Islet precursor cell (in vitro differentiated cells): ENCODE results near the gene ZNFX1.
"Not testable (repeated sequence)": the region's sequence is repeated elsewhere in the genome, so short reads cannot be mapped to it uniquely, and the experiment has no call there.

ENCODE experiments used
- DNase-seq: peaks from one replicate; pipeline ENCODE4 v3.0.0-alpha.2; 2018

Gene ZNFX1

DNA sequence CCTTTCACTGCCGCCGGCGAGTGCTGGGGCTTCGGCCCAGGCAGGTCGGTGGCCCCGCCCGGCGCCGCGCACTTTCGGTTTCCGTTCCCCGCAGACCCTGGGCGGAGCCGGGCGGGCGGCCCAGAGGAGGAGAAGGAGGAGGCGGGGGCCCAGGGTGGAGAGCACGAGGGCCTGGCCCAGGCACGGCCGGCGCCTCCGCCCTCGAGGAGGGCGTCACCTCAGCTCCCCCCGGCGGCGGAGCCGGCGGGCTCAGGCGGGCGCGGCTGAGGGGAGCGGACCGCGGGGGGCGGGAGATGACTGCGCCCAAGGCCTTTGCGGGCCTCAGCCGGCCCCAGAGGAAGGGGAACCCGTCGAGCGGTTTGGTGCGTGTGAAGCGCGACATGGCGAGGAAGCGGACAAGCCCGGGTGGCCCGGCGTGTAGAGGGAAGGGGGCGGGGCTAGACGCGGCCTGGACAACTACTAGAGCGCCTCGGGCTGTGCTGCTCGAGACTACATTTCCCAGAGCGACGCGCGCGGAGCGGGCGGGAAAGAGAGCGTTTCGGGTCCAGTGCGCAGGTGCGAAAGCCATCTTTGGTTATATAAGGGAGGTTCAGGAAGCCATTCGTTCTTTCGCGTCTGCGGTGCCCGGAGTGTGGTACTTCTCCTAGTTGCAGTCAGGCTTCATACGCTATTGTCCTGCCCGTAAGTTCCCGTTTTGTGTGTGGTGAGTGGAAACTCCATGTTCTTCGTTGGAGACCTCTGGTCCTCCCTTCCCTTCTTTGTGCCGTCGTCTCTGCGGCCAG is at the start of gene ZNFX1:
Gene ZNFX1, minus strand, starts transcription at position 22 of the 782 bp plus-strand sequence. CDS start 2,218 bp downstream, outside the sequence.
- peak; percentile 98 for DNase-seq

DNA sequence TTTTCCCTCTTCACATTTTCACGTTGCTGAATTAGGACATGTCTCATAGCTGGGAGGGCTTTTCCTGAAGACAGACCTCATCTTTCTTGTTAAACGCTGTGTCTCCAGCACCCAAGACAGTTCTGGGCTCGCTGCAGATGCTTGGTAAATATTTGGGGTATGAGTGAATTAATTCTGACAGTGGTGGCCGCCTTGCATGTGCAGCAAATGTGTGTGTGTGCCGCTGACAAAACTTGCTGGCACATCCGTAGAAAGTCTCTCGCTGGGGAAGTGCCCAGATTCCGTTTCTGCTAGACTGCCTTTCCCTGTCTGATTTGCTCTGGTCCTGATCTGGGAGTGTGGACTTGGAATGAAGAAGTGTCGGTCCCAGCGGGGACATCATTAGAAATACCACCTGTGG is 48.2 kb upstream of the ZNFX1 start:
- no peak for DNase-seq

DNA sequence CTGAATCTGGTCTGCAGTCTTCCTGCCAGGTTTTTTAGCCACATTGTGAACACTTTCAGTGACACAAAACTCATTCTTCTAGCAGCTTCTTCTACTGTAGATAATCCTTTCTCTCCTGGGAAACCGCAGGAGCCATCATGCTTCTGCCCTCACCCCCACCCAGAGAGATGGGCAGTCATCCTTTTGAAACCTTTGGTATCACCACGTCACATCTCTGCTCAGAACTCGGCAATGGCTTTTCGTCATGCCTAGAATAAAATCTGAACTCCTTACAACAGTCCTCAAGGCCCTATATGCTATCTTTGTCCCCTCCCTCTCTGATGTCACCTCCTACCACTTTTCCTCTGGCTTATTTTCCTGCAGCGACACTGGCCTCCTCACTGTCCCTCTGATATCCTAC is 46.4 kb upstream of the ZNFX1 start:
- no peak for DNase-seq

DNA sequence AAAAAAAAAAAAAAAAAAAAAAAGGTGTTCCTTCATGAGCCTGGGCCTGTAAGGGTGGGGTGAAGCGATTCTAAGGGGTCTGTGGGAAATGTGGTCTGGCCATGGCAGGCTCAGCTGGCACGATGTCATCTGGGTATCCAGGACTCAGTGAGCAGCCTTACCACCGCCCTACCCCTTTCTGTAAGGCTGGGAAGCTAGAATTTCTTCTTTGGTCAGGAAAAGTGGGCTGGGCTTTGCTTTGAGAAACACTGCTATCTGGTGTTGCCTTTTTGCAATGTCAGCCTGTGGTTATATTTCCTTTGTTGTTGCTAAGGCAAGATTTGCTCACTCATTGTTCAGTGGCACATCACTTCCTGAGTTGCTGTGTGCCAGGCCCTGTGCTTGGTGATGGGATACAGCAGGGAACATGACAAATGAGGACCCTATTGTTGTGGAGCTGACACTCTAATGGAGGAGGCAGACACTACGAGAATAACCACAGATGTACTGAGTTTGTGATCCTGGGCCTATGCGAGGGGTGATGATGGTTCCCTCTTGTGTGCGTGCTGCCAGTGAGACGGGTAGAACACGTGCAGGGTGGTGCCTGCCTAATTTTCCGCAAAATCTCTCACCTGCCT is 45.9 kb upstream of the ZNFX1 start:
- DNase-seq: peak; percentile 58

DNA sequence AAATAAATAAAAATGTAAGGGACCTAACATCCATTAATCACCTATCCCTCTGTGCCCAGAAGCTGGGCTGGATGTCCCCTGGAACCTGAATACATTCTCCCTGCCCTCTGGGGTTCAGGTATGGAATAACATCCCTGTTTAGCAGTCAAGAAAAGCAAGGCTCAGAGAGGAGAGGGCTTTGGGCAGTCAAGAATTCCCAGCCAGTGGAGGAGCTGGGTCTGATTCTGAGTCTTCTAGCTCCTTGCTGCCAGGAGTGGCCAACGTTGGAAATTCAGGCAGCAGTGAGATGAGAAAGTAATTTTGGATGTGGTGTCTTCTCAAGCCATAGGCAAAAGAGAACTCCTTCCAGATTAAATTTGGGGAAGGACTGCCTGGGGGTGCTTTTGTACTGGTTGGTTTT is 42.6 kb upstream of the ZNFX1 start:
- DNase-seq: peak; percentile 81

DNA sequence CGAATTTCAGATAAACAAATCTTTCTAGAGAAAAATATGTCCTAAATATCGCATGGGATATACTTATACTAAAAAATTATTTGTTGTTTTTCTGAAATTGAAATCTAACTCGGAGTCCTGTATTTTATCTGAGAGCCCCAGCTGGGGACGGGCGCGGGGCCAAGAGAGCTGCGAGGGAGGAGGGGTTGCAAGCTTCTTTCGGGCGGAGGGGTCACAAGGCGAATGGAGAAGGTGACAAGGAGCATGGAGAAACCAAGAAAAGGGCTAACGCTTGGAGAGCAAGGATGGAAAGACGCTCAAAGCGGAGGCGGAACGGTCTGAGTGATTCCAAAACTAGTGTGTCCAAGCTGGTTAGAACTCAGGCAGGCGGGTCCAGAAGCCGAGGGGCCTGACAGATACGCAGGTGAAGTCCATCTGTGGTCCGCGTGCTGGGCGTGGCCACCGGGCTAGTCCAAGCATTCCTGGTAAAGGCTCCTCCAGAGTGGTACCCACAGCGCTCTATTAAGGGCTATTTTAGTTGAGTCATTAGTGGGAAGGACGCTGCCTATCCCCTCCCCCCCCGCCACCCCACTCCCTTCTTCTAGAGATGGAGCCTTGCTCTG is 41.5 kb upstream of the ZNFX1 start:
- no peak for DNase-seq

DNA sequence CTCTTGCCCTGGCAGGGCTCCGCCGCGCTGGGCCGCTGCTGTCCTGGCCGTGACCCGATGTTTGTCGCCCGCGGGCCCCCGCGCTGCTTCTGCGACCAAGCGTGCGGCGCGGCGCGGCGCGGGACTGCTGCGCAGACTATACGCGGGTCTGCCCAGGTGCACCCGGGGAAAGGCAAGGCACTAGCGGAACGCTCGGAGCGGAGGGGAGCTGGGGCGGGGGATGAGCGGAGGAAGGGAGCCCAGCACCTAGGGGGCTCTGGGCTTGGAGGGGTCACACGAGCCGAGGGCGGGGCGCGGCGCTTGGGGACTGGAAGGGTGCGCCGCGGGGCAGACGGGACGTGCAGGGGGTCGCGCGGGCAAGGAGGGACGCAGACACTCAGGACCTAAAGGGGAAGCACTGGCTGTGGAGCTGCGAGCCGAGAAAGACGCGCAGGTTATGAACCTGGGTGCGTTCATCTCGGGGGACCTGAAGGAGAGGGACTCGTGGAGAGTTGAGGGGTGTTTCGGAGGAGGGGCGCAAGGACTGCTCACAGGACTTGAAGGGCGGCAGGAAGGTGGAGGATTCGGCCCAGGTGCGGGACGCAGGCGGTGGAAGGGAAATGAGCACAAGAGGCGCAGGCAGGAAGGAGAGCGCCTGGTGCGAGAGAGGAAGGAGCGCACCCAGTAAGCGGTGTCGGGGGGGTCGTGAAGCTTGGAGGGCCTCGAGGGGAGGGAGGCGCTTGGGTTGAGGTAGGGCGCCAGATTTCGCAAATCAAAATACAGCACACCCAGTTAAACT is 40.8 kb upstream of the ZNFX1 start:
- DNase-seq: peak; percentile 58

DNA sequence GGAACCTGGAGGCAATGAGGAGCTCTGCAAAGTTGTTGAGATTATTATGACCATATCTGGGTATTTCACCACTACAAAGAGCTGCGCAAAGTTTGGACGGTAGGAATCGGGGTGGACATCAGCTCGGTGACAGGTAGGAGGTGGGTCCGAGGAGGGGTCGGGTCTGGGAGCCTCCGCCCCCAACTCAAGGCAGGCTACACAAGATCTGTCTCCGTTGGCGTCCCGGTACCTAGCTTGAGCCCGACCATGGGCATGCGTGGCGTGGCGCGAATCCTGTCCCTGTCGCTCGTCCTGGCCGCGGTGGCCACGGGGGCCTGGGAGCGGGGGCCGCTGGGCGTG is 40.2 kb upstream of the ZNFX1 start:
- no peak for DNase-seq

DNA sequence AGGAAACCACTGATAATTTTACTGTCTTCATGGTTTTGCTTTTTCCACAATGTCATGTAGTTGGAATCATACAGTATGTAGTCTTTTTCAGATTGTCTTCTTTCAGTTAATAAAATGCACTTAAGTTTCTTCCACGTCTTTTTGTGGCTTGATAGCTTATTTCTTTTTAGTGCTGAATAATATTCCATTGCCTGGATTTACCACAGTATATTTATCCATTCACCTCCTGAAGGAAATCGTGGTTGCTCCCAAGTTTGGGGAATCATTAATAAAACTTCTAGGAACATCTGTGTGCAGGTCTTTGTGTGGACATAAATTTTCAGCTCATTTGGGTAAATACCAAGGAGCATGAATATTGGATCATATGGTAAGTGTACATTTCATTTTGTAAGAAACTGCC is 38.8 kb upstream of the ZNFX1 start:
- no peak for DNase-seq

DNA sequence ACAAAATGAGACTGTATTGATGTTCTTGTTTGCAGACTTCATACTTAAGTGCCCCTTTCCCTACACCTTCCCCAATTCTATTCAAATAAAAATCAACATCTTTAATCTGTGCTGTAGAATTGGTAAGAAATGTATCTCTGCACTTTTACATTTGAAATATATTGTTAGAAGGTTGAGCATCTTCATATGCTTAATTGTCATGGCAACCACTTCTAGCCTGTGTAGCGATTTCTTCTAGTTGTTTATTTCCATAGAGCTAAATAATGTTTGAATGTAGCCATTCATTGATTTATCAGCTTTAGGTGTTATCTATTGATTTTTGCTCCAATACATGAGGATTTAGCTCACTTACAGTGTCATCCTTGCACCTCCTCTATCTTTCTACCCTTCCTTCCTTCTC is 37.7 kb upstream of the ZNFX1 start:
- no peak for DNase-seq

DNA sequence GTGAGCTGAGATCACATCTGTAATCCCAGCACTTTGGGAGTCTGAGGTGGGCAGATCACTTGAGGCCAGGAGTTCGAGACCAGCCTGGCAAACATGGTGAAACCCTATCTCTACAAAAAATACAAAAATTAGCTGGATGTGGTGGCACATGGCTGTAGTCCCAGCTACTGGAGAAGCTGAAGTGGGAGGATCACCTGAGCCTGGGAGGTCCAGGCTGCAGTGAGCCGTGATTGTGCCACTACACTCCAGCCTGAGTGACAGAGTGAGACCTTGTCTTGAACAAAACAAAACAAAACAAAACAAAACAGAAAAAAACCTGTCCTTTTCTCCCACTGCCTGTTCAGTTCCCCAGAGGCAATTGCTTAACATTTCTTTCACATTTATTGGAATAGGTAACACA is 36.2 kb upstream of the ZNFX1 start:
- DNase-seq: not testable (repeated sequence)

DNA sequence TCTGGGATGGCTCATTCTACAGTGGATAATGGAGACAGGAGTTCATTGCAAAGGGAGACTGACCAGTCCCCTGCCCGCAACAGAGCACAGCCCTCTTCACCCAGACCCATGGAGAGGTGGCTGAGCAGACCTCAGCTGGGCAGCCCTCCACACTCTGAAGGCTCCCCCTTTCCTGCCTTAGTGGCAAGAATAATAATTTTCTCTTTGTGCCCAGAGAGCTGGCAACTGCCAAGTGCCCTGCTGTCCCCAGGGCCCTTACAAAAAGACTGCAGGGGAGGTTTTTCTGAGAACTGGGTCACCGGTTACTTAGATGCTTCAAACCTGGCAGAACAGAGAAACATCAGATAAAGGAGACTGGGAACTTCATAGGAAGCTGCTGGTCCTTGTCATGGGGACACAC is 35.4 kb upstream of the ZNFX1 start:
- DNase-seq: no peak

DNA sequence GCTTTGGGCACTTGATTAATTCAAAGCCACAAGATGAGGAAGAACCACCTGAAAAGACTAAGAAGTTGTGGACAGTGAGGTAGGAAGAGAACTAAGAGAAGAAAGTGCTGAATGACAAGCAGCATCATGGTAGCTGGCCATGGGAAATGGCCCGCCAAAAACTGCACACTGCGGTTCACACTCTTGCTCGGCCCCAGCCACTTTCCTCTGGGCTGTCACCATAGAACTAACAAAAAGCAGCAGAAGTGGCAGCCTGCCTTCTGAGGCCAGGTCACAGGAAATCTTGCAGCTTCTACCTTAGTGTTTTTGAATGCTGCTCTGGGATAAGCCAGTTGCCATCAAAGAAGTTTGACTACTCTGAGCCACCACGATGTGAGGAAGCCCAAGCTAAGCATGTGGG is 34.8 kb upstream of the ZNFX1 start:
- DNase-seq: no peak

DNA sequence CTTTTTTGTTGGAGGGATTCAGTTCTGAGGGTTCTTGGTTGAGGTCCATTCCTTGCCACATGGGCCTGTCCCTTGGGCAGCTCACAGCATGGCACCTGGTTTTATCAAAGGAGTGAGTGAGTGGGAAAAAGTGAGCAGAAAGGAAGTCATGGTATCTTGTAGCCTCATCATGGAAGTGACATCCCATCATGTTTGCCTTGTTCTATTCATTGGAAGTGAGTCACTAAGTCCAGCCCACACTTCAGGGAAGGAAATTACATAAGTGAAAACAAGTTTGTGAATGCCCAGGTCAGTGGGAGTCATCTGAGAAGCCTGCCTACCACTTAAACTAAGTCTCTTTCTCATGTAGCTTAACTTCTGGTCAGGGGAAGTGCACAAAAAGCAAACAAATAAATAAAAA is 32.8 kb upstream of the ZNFX1 start:
- DNase-seq: no peak

DNA sequence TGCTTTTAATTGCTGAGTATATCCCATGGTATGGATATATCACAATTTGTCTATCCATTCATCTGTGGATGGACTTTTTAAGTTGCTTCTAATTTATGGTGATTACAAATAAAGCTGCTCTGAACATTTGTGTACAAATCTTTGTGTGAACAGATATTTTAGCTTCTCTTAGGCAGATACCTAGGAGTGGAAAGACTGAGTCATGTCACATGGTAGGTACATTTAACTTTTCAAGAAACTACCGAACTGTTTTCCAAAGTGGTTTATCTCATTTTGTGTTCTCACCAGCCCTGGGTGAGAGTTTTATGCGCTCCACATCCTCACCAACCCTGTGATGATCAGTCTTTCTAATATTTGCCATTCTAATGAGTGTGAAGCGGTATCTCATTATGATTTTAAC is 31.0 kb upstream of the ZNFX1 start:
- no peak for DNase-seq

DNA sequence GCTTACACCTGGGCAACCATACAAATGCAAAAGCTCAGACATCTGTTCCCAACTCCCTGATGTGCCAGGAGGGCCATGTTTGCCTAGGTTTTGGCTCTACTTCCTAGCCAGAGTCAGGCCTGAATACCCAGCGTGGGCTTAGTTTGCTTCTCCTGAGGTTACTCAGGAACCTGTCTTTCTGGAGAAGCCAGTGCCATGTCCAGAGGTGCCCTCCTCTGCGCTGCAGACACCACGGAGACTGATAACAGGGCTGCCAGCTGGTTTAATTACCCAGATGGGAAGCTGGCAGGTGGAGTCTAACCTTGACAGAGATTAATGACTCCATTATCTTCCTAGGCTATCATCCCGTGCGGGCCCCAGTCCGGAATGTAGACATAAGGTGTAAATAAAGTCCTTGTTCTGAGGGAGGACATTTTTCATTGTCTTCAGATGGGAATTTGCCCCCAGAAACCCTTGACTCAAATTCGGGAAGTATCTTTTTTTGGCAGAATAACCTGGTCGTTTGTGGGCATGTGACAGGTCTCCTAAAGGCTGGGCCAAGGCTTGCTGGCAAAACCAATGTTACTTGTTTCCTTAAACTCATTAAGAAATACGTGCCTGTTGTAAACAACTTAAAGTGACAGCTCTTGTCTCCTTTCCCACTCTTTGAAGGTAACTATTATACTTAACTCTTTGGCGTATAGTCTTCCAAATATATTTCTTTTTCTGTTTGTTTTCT is 29.2 kb upstream of the ZNFX1 start:
- no peak for DNase-seq

DNA sequence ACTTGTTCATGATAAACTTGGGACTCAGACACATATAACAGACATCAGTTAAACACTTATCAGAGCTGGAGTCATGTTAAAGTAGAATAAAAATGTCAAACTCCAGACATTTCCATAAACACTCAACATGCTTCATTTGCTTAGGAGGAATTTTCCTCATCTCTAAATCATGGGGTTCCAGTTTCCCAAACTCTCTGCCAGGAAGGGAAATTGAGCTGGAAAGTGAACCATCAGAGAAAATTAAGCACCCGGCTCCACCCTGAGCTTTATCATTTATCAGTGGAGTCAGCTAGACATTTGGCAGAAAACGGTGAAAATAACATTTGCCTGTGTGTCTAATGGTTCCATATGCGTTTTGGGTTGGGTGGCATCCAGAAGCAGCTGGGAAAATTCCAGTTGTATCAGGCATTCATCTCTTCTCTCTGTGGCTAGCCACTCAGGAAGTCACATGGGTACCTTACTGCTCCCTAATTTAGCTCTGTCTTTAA is 25.3 kb upstream of the ZNFX1 start:
- no peak for DNase-seq

DNA sequence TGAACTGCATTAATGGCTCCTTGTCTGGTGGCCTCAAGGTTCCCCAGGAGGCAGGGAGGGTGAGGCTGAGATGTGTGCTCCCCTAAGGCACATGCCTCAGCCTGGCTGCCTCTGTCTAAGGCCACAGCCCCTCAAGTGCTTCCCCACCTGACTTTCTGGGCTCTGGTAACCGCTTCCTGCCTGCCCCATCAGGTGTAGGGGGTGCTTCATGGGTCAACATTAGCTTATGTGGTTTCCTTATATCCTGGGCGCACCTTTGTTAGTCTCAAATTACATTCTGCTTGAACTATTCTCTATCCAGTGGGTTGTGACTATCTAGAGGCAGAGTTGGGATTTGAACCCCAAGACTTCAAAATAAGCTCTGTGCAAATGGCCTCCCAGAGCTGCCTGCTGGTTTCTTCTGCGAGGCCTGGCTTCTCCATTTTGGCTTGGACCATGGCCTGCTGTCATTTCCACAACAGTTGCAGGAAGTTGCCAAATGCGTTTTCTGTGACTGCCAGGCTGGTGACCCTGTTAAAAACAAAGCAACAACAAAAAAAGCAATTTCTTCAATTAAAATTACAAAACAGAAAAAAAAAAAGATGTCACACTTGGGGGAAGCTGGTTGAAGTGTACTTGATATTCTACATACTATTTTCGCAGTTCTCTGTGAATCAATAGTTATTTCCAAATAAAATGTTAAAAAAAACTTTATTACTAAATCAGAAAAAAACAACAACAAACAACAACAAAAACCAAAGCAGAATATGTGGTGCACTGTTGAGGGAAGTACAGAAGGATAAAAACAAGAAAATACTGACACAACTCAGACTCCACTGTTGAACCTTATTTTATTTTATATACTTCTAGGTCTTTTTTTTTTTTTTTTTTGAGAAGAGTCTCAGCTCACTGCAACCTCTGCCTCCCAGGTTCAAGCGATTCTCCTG is 20.0 kb upstream of the ZNFX1 start:
- no peak for DNase-seq

DNA sequence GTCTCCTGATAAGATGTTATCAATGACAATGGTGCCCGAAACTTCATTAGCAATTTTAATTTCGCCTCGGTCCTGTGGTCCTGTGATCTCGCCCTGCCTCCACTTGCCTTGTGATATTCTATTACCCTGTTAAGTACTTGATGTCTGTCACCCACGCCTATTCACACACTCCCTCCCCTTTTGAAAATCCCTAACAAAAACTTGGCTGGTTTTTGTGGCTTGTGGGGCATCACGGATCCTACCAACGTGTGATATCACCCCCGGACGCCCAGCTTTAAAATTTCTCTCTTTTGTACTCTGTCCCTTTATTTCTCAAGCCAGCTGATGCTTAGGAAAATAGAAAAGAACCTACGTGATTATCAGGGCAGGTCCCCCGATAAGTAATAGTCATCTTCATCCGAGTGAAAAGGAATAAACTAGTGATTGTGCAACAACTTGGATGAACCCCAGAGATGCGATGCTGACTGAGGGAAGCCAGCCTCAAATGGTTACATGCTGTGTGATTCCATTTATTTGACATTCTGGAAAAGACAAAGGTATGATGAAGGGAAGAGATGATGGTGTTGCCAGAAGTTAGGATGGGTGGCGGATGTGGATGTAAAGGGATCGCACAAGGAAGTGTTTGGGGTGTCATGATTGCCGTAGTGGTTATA is 16.3 kb upstream of the ZNFX1 start:
- DNase-seq: not testable (repeated sequence)

DNA sequence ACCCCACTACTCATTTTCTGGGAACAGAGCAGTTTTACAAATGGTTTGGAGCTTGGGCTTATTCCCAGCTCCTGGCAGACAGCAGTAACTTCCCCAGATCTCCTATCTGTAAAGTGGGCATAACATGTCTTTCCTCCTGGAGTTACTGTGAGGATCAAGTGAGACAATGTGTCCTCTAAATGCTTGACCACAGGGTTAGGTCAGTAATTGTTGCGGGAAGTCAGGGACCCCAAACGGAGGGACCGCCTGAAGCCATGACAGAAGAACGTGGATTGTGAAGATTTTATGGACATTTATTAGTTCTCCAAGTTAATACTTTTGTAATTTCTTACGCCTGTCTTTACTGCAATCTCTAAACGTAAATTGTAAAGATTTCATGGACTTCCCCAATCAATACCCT is 15.3 kb upstream of the ZNFX1 start:
- no peak for DNase-seq

DNA sequence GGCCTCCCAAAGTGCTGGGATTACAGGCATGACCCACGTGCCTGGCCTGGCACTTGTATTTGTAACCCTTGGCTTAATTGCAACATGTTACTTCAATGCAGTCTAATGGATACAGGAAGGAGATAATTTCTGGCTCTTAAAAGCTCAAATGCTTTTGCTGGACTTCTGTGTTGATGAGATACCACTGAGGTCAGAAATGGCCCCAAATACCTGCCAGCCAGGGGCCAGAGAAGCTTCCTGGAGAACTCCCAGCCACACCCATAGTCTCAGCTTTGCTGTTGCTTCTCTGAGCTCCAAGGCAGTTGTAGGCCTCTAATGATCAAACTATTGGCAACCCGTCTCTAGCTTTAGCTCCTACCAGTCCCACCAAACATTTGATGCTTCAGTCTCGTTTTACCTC is 14.2 kb upstream of the ZNFX1 start:
- DNase-seq: no peak
